Sigmoid colon (tissue), 7 donors: ENCODE data around the gene TFCP2. TPM values are rescaled to one million over a fixed set of nuclear protein-coding genes. Genes with fewer than 3 reads are reported as not detected.

Experiments used
- DNase-seq: peaks from one replicate; pipeline ENCODE4 v3.0.0-alpha.2; 2019
- H3K27ac ChIP-seq, 4 donors: fragments of 200-600 bp; sonication (generic); one replicate each; pipeline ENCODE4 v1.5.1; 2016 to 2019; ENCODE audit warnings: mild to moderate bottlenecking in 1 of 4
- H3K27me3 ChIP-seq, 3 donors: fragments of 200-600 bp; sonication (generic); one replicate each; pipeline ENCODE4 v1.5.1; 2019; ENCODE audit warnings: mild to moderate bottlenecking in 1 of 3
- H3K36me3 ChIP-seq, 4 donors: fragments of 200-600 bp; sonication (generic); one replicate each; pipeline ENCODE4 v1.5.1; 2016 to 2019
- H3K4me1 ChIP-seq, 4 donors: fragments of 200-600 bp; sonication (generic); one replicate each; pipeline ENCODE4 v1.5.1; 2017 to 2019
- H3K4me3 ChIP-seq, 4 donors: fragments of 200-600 bp; sonication (generic); one replicate each; pipeline ENCODE4 v1.5.1; 2017 to 2019; ENCODE audit warnings: mild to moderate bottlenecking in 2 of 4, moderate library complexity in 1 of 4
- H3K9me3 ChIP-seq, 4 donors: fragments of 200-600 bp in 3 of 4; sonication (generic) in 3 of 4; one replicate each; pipeline versions ENCODE4 v1.5.1 to v1.6.1; 2013 to 2019
- CTCF ChIP-seq, 4 experiments: fragments of 450-650 bp in 3 of 4; fragments of 200-600 bp in 1 of 4; IDR thresholded peaks; one replicate each; pipeline ENCODE4 v1.5.1; 2016 to 2019; ENCODE audit warnings: antibody characterized with exemption in 4 of 4, mild to moderate bottlenecking in 3 of 4, moderate library complexity in 2 of 4
- EP300 ChIP-seq, 4 donors: sonication (generic); formaldehyde crosslinking; IDR thresholded peaks; one replicate each; pipeline ENCODE4 v1.6.1; 2017; ENCODE audit warnings: antibody characterized with exemption in 4 of 4
- POLR2A ChIP-seq, 2 donors: fragments of 450-650 bp; IDR thresholded peaks; one replicate each; pipeline ENCODE4 v1.6.1; 2016; ENCODE audit warnings: antibody characterized with exemption in 2 of 2, mild to moderate bottlenecking in 2 of 2, moderate library complexity in 2 of 2
- POLR2AphosphoS5 ChIP-seq, 4 donors: sonication (generic); formaldehyde crosslinking; IDR thresholded peaks; one replicate each; pipeline ENCODE4 v1.6.1; 2017; ENCODE audit warnings: antibody characterized with exemption in 4 of 4
- WGBS, 2 donors: extraction: QIAGEN DNeasy Blood & Tissue Kit; methylation state at CpG; one replicate each; pipeline ENCODE4 v1.1.7; 2013; 5-methylcytosine and 5-hydroxymethylcytosine counted together
- intact Hi-C: fragments of 100-400 bp; cut with DNase I; formaldehyde crosslinking; loops from one replicate; pipeline ENCODE4 v1.15.1; 2023
- polyA plus RNA-seq, 3 donors: library from polyadenylated mRNA; stranded (reverse); fragments of 200-250 nt; gene quantifications; one replicate each; pipeline ENCODE4 v1.2.3, GENCODE V29; 2013
- total RNA-seq, 4 donors: library from RNA; depleted of rRNA; stranded (reverse); fragments of >200 nt; gene quantifications; one replicate each; pipeline ENCODE4 v1.1.0, GENCODE V29; 2016
- donor health status: healthy with polysubstance abuse.
- donor health status: Bipolar disorder and iron deficiency.
- donor health status: healthy.

The TFCP2 gene
- total and polyA plus RNA-seq, 7 donors, result 10.4 to 18.1 (median 12.7) TPM

GRCh38 chr12:51147309-51147708 is 25.6 kb downstream of the TFCP2 start:
- TF ChIP-seq CTCF (IDR thresholded peaks at IDR 0.05) (no peak), EP300 (IDR thresholded peaks at IDR 0.05) (no peak), POLR2A (IDR thresholded peaks at IDR 0.05) (no peak), POLR2AphosphoS5 (IDR thresholded peaks at IDR 0.05) (no peak)
- Histone ChIP-seq H3K9me3 (no peaks in the 10 kb centered on the region), H3K4me3 (no peak overlapping the region), H3K27ac (no peak overlapping the region), H3K36me3 (no peaks in the 10 kb centered on the region), H3K4me1 (no peaks in the 10 kb centered on the region), H3K27me3 (no peaks in the 10 kb centered on the region)
- intact Hi-C loops, result no loop called here
- WGBS, 2 donors, result 87 to 97% methylated on average over 1 of the region's 1 CpG
- no peak for DNase-seq

- no peak for TF ChIP-seq POLR2A (IDR thresholded peaks at IDR 0.05)
- intact Hi-C loops, result no loop called here
- Histone ChIP-seq H3K27me3 (no peaks in the 10 kb centered on the region), H3K9me3 (no peaks in the 10 kb centered on the region), H3K36me3 (peaks cover 0 to 12% (median 3%) of the 10 kb centered on the region in 4 donors), H3K4me1 (no peaks in the 10 kb centered on the region), H3K4me3 (no peak overlapping the region), H3K27ac (no peak overlapping the region)
- no peak for DNase-seq
- WGBS, 2 donors, result 97 to 98% methylated on average over 3 of the region's 3 CpGs
Measured at GRCh38 chr12:51139292-51139844, 33.6 kb downstream of the TFCP2 start.

- 54 to 78% methylated on average over 5 of the region's 5 CpGs for WGBS, 2 donors
- Histone ChIP-seq H3K27ac (no peak overlapping the region), H3K4me1 (no peaks in the 10 kb centered on the region), H3K27me3 (no peaks in the 10 kb centered on the region), H3K36me3 (peaks cover 0 to under 1% (median 0%) of the 10 kb centered on the region in 4 donors), H3K9me3 (no peaks in the 10 kb centered on the region), H3K4me3 (no peak overlapping the region)
- intact Hi-C loops, result no loop called here
- DNase-seq, result no peak
- TF ChIP-seq CTCF (IDR thresholded peaks at IDR 0.05), result no peak
- TF ChIP-seq POLR2A (IDR thresholded peaks at IDR 0.05), result no peak
- no peak for TF ChIP-seq POLR2AphosphoS5 (IDR thresholded peaks at IDR 0.05)
- TF ChIP-seq EP300 (IDR thresholded peaks at IDR 0.05), result no peak
Measured at GRCh38 chr12:51132693-51133092, 40.2 kb downstream of the TFCP2 start.

GRCh38 chr12:51131745-51132521 is 41.0 kb downstream of the TFCP2 start:
- TF ChIP-seq POLR2A (IDR thresholded peaks at IDR 0.05) (no peak), POLR2AphosphoS5 (IDR thresholded peaks at IDR 0.05) (no peak), CTCF (IDR thresholded peaks at IDR 0.05) (no peak), EP300 (IDR thresholded peaks at IDR 0.05) (no peak)

GRCh38 chr12:51128919-51129318 is 44.0 kb downstream of the TFCP2 start:
- intact Hi-C loops, result no loop called here
- Histone ChIP-seq H3K9me3 (no peaks in the 10 kb centered on the region), H3K27ac (no peak overlapping the region), H3K4me3 (no peak overlapping the region), H3K36me3 (peaks cover 0 to 8% (median 0%) of the 10 kb centered on the region in 4 donors), H3K4me1 (no peaks in the 10 kb centered on the region), H3K27me3 (no peaks in the 10 kb centered on the region)
- WGBS, 2 donors, result 86 to 90% methylated on average over 3 of the region's 3 CpGs
- TF ChIP-seq CTCF (IDR thresholded peaks at IDR 0.05) (no peak), POLR2A (IDR thresholded peaks at IDR 0.05) (no peak), EP300 (IDR thresholded peaks at IDR 0.05) (no peak), POLR2AphosphoS5 (IDR thresholded peaks at IDR 0.05) (no peak)
- no peak for DNase-seq

More at GRCh38 chr12:51131745-51132521, 41.0 kb downstream of the TFCP2 start:
- no peaks in the 10 kb centered on the region for H3K4me1 ChIP-seq
- H3K36me3 ChIP-seq, result no peaks in the 10 kb centered on the region
- H3K9me3 ChIP-seq, result no peaks in the 10 kb centered on the region
- no peak overlapping the region for H3K27ac ChIP-seq
- intact Hi-C loops, result no loop called here
- no peak overlapping the region for H3K4me3 ChIP-seq
- DNase-seq, result no peak
- WGBS, 2 donors, result 88 to 93% methylated on average over 5 of the region's 5 CpGs
- no peaks in the 10 kb centered on the region for H3K27me3 ChIP-seq
